Measurements from ENCODE around the gene CFAP299.

DNA sequence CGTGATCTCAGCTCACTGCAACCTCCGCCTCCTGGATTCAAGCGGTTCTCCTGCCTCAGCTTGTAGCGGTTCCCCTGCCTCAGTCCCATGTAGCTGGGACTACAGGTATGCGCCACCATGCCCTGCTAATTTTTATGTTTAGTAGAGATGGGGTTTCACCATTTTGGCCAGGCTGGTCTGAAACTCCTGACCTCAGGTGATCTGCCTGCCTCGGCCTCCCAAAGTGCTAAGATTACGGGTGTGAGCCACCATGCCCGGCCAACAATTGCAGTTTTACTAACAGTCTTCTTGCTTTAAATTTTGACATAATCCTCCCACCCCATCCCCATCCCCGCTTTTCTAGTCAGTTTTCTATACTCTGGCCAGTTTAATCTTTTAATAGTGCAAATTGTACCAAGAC lies 112.0 kb downstream of the CFAP299 start:
- TF ChIP-seq POLR2A (IDR thresholded peaks at IDR 0.05; ENCODE audit: low read depth, low read length) (no peak), POLR2AphosphoS5 (IDR thresholded peaks at IDR 0.05; ENCODE audit: insufficient read depth, low read depth, low read length) (no peak)

All from endothelial cell of umbilical vein (primary cell).